Sigmoid colon (tissue), 7 donors: ENCODE data around the gene HSD11B2. TPM values are rescaled to one million over a fixed set of nuclear protein-coding genes. Genes with fewer than 3 reads are reported as not detected.

Experiments used
- DNase-seq: peaks from one replicate; pipeline ENCODE4 v3.0.0-alpha.2; 2019
- H3K27ac ChIP-seq, 4 donors: fragments of 200-600 bp; sonication (generic); one replicate each; pipeline ENCODE4 v1.5.1; 2016 to 2019; ENCODE audit warnings: mild to moderate bottlenecking in 1 of 4
- H3K27me3 ChIP-seq, 3 donors: fragments of 200-600 bp; sonication (generic); one replicate each; pipeline ENCODE4 v1.5.1; 2019; ENCODE audit warnings: mild to moderate bottlenecking in 1 of 3
- H3K36me3 ChIP-seq, 4 donors: fragments of 200-600 bp; sonication (generic); one replicate each; pipeline ENCODE4 v1.5.1; 2016 to 2019
- H3K4me1 ChIP-seq, 4 donors: fragments of 200-600 bp; sonication (generic); one replicate each; pipeline ENCODE4 v1.5.1; 2017 to 2019
- H3K4me3 ChIP-seq, 4 donors: fragments of 200-600 bp; sonication (generic); one replicate each; pipeline ENCODE4 v1.5.1; 2017 to 2019; ENCODE audit warnings: mild to moderate bottlenecking in 2 of 4, moderate library complexity in 1 of 4
- H3K9me3 ChIP-seq, 4 donors: fragments of 200-600 bp in 3 of 4; sonication (generic) in 3 of 4; one replicate each; pipeline versions ENCODE4 v1.5.1 to v1.6.1; 2013 to 2019
- CTCF ChIP-seq, 4 experiments: fragments of 450-650 bp in 3 of 4; fragments of 200-600 bp in 1 of 4; IDR thresholded peaks; one replicate each; pipeline ENCODE4 v1.5.1; 2016 to 2019; ENCODE audit warnings: antibody characterized with exemption in 4 of 4, mild to moderate bottlenecking in 3 of 4, moderate library complexity in 2 of 4
- EP300 ChIP-seq, 4 donors: sonication (generic); formaldehyde crosslinking; IDR thresholded peaks; one replicate each; pipeline ENCODE4 v1.6.1; 2017; ENCODE audit warnings: antibody characterized with exemption in 4 of 4
- POLR2A ChIP-seq, 2 donors: fragments of 450-650 bp; IDR thresholded peaks; one replicate each; pipeline ENCODE4 v1.6.1; 2016; ENCODE audit warnings: antibody characterized with exemption in 2 of 2, mild to moderate bottlenecking in 2 of 2, moderate library complexity in 2 of 2
- POLR2AphosphoS5 ChIP-seq, 4 donors: sonication (generic); formaldehyde crosslinking; IDR thresholded peaks; one replicate each; pipeline ENCODE4 v1.6.1; 2017; ENCODE audit warnings: antibody characterized with exemption in 4 of 4
- WGBS, 2 donors: extraction: QIAGEN DNeasy Blood & Tissue Kit; methylation state at CpG; one replicate each; pipeline ENCODE4 v1.1.7; 2013; 5-methylcytosine and 5-hydroxymethylcytosine counted together
- intact Hi-C: fragments of 100-400 bp; cut with DNase I; formaldehyde crosslinking; loops from one replicate; pipeline ENCODE4 v1.15.1; 2023
- polyA plus RNA-seq, 3 donors: library from polyadenylated mRNA; stranded (reverse); fragments of 200-250 nt; gene quantifications; one replicate each; pipeline ENCODE4 v1.2.3, GENCODE V29; 2013
- total RNA-seq, 4 donors: library from RNA; depleted of rRNA; stranded (reverse); fragments of >200 nt; gene quantifications; one replicate each; pipeline ENCODE4 v1.1.0, GENCODE V29; 2016
- donor health status: healthy with polysubstance abuse.
- donor health status: Bipolar disorder and iron deficiency.
- donor health status: healthy.

HSD11B2 gene
- total and polyA plus RNA-seq, 7 donors = 0.14 to 353 (median 46.1) TPM; not detected in 1

GRCh38 chr16:67432506-67432890, 1.6 kb downstream of the HSD11B2 start:
- TF ChIP-seq CTCF (IDR thresholded peaks at IDR 0.05) = no peak
- no peak for TF ChIP-seq EP300 (IDR thresholded peaks at IDR 0.05)
- no peak for TF ChIP-seq POLR2AphosphoS5 (IDR thresholded peaks at IDR 0.05)
- no peak for TF ChIP-seq POLR2A (IDR thresholded peaks at IDR 0.05)
- Histone ChIP-seq H3K4me1 (peaks cover 0 to 27% (median 26%) of the 10 kb centered on the region in 4 donors), H3K27me3 (peaks cover 6 to 22% (median 11%) of the 10 kb centered on the region in 3 donors), H3K36me3 (peaks cover 0 to 12% (median 3%) of the 10 kb centered on the region in 4 donors), H3K27ac (no peak overlapping the region), H3K4me3 (peak overlapping the region in 1 of 4 donors; percentile 48), H3K9me3 (no peaks in the 10 kb centered on the region)
- 30 to 63% methylated on average over 5 of the region's 5 CpGs for WGBS, 2 donors
- intact Hi-C loops = loop anchor here (2.0 kb wide), 1 partner anchor 22 kb away; no protein-coding TSS in a partner anchor
- no peak for DNase-seq

GRCh38 chr16:67433131-67433719, 2.3 kb downstream of the HSD11B2 start:
- 60 to 86% methylated on average over 5 of the region's 5 CpGs for WGBS, 2 donors
- intact Hi-C loops = loop anchor here (2.0 kb wide), 1 partner anchor 22 kb away; no protein-coding TSS in a partner anchor

GRCh38 chr16:67435758-67436164, 4.8 kb downstream of the HSD11B2 start:
- Histone ChIP-seq H3K4me3 (no peak overlapping the region), H3K27me3 (no peaks in the 10 kb centered on the region), H3K27ac (no peak overlapping the region), H3K9me3 (no peaks in the 10 kb centered on the region), H3K4me1 (peaks cover 0 to 14% (median 12%) of the 10 kb centered on the region in 4 donors), H3K36me3 (peaks cover 0 to 42% (median 24%) of the 10 kb centered on the region in 4 donors)
- 92 to 93% methylated on average over 16 of the region's 16 CpGs for WGBS, 2 donors
- TF ChIP-seq POLR2A (IDR thresholded peaks at IDR 0.05) = no peak
- no peak for TF ChIP-seq POLR2AphosphoS5 (IDR thresholded peaks at IDR 0.05)
- TF ChIP-seq CTCF (IDR thresholded peaks at IDR 0.05) = no peak
- TF ChIP-seq EP300 (IDR thresholded peaks at IDR 0.05) = no peak
- intact Hi-C loops = no loop called here
- DNase-seq = no peak

More at GRCh38 chr16:67433131-67433719, 2.3 kb downstream of the HSD11B2 start:
- peaks cover 6 to 17% (median 11%) of the 10 kb centered on the region in 3 donors for H3K27me3 ChIP-seq
- H3K4me1 ChIP-seq = peaks cover 0 to 25% (median 24%) of the 10 kb centered on the region in 4 donors
- no peak overlapping the region for H3K4me3 ChIP-seq
- TF ChIP-seq EP300 (IDR thresholded peaks at IDR 0.05) (no peak), POLR2A (IDR thresholded peaks at IDR 0.05) (no peak), POLR2AphosphoS5 (IDR thresholded peaks at IDR 0.05) (no peak), CTCF (IDR thresholded peaks at IDR 0.05) (no peak)
- H3K27ac ChIP-seq = no peak overlapping the region
- H3K9me3 ChIP-seq = no peaks in the 10 kb centered on the region
- peaks cover 0 to 19% (median 10%) of the 10 kb centered on the region in 4 donors for H3K36me3 ChIP-seq
- DNase-seq = no peak

- DNase-seq = no peak
- WGBS, 2 donors = 95 to 96% methylated on average over 23 of the region's 23 CpGs
- Histone ChIP-seq H3K4me1 (peaks cover 0 to 16% (median 9%) of the 10 kb centered on the region in 4 donors), H3K27ac (no peak overlapping the region), H3K36me3 (peaks cover 0 to 49% (median 24%) of the 10 kb centered on the region in 4 donors), H3K27me3 (no peaks in the 10 kb centered on the region), H3K9me3 (no peaks in the 10 kb centered on the region), H3K4me3 (no peak overlapping the region)
- TF ChIP-seq EP300 (IDR thresholded peaks at IDR 0.05) (no peak), POLR2A (IDR thresholded peaks at IDR 0.05) (no peak), POLR2AphosphoS5 (IDR thresholded peaks at IDR 0.05) (no peak), CTCF (IDR thresholded peaks at IDR 0.05) (no peak)
- intact Hi-C loops = no loop called here
Measured at GRCh38 chr16:67436640-67437193, 5.8 kb downstream of the HSD11B2 start.
